Karpas-422 (cell line): Measurements from ENCODE around the gene FRAS1. TPM values are rescaled to one million over a fixed set of nuclear protein-coding genes. Genes with fewer than 3 reads are reported as not detected.
"Not testable (repeated sequence)": the region's sequence is repeated elsewhere in the genome, so short reads cannot be mapped to it uniquely, and the experiment has no call there.

Experiments used
- DNase-seq: peaks from one replicate; pipeline ENCODE4 v3.0.0-alpha.2; 2015
- H2AFZ ChIP-seq: fragments of 200-600 bp; sonication (generic); 2 replicates; pipeline ENCODE4 v1.6.1; 2014; ENCODE audit warnings: antibody characterized with exemption, low read length, mixed read lengths
- H3K27ac ChIP-seq: fragments of 200-600 bp; sonication (generic); 2 replicates; pipeline ENCODE4 v1.5.1; 2014; ENCODE audit warnings: mild to moderate bottlenecking, low read length, moderate library complexity
- H3K27me3 ChIP-seq: fragments of 200-600 bp; sonication (generic); 2 replicates; pipeline ENCODE4 v1.6.1; 2014; ENCODE audit warnings: low read length, mixed read lengths
- H3K36me3 ChIP-seq: fragments of 200-600 bp; sonication (generic); 2 replicates; pipeline ENCODE4 v1.6.1; 2014; ENCODE audit warnings: low read length, mixed read lengths; ENCODE audit not compliant: insufficient read depth
- H3K4me1 ChIP-seq: fragments of 200-600 bp; sonication (generic); 2 replicates; pipeline ENCODE4 v1.6.1; 2014; ENCODE audit warnings: mild to moderate bottlenecking, low read length, mixed read lengths
- H3K4me2 ChIP-seq: fragments of 200-600 bp; sonication (generic); 2 replicates; pipeline ENCODE4 v1.6.1; 2014; ENCODE audit warnings: low read length, low read depth, mild to moderate bottlenecking; ENCODE audit not compliant: poor library complexity, severe bottlenecking
- H3K4me3 ChIP-seq: fragments of 200-600 bp; sonication (generic); 2 replicates; pipeline ENCODE4 v1.5.1; 2014; ENCODE audit warnings: mild to moderate bottlenecking, antibody characterized with exemption, low read length, mixed read lengths
- H3K79me2 ChIP-seq: fragments of 200-600 bp; sonication (generic); 2 replicates; pipeline ENCODE4 v1.6.1; 2014; ENCODE audit warnings: mild to moderate bottlenecking, low read length, mixed read lengths
- H3K9ac ChIP-seq: fragments of 200-600 bp; sonication (generic); 2 replicates; pipeline ENCODE4 v1.6.0; 2014; ENCODE audit warnings: low read length
- H3K9me2 ChIP-seq: fragments of 200-600 bp; sonication (generic), shearing (Covaris generic); replicated peaks from 2 replicates; pipeline ENCODE4 v1.6.0; 2014; ENCODE audit warnings: mild to moderate bottlenecking, low read length, moderate library complexity; ENCODE audit not compliant: insufficient read depth
- H3K9me3 ChIP-seq: fragments of 300-700, 200-600 bp; sonication (generic); 2 replicates; pipeline ENCODE4 v1.6.1; 2014; ENCODE audit warnings: low read length, mixed read lengths
- H4K20me1 ChIP-seq: fragments of 200-600 bp; sonication (generic); 2 replicates; pipeline ENCODE4 v1.6.1; 2014; ENCODE audit warnings: mild to moderate bottlenecking, antibody characterized with exemption, low read length, low read depth; ENCODE audit not compliant: insufficient read depth
- total RNA-seq: library from RNA; depleted of rRNA; stranded (reverse); fragments of >200 nt; shearing (Covaris generic); gene quantifications from 2 replicates; pipeline ENCODE4 v1.2.3, GENCODE V29; 2014; ENCODE audit warnings: low replicate concordance

Gene FRAS1
- total RNA-seq, 1 experiment from 2014 or later = not detected

GRCh38 chr4:78078101-78078500 lies 21.0 kb downstream of the FRAS1 start:
- no peak overlapping the region for H3K27ac ChIP-seq
- no peak for DNase-seq
- no peak overlapping the region for H3K9ac ChIP-seq
- H3K27me3 ChIP-seq = no peaks in the 10 kb centered on the region
- no peak overlapping the region for H3K4me3 ChIP-seq
- no peaks in the 10 kb centered on the region for H3K79me2 ChIP-seq
- no peaks in the 10 kb centered on the region for H4K20me1 ChIP-seq
- H2AFZ ChIP-seq = no peak overlapping the region
- H3K36me3 ChIP-seq = no peaks in the 10 kb centered on the region
- no peaks in the 10 kb centered on the region for H3K9me3 ChIP-seq
- H3K9me2 ChIP-seq = no peaks in the 10 kb centered on the region
- H3K4me1 ChIP-seq = no peaks in the 10 kb centered on the region
- H3K4me2 ChIP-seq = no peak overlapping the region

GRCh38 chr4:78079726-78080430 lies 22.8 kb downstream of the FRAS1 start:
- H2AFZ ChIP-seq = no peak overlapping the region

DNA sequence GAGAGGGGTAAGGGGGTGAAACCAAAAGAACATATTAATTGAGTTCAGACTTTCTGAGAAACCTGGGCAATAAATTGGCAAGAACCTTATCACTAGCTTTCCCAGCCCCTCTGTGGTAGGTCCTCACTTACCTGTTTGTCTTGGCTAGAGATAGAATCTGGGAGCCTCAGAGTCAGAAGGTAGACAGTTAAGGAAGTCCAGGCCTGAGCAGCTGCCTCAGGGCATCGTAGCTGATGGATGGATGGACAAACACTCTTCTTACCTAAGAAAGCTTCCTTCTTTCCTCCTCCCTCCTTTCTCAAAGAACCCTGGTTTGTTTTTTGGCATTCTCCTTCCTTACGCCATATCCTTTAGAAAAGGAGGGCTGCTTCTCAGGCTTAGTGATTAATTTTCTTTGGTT lies 24.4 kb downstream of the FRAS1 start:
- Histone ChIP-seq H3K9ac (no peak overlapping the region), H3K27me3 (no peaks in the 10 kb centered on the region), H4K20me1 (no peaks in the 10 kb centered on the region), H3K4me1 (no peaks in the 10 kb centered on the region), H3K4me3 (no peak overlapping the region), H3K9me2 (no peaks in the 10 kb centered on the region), H2AFZ (no peak overlapping the region), H3K9me3 (no peaks in the 10 kb centered on the region), H3K36me3 (no peaks in the 10 kb centered on the region), H3K79me2 (no peaks in the 10 kb centered on the region), H3K4me2 (no peak overlapping the region), H3K27ac (no peak overlapping the region)
- DNase-seq = no peak

More at GRCh38 chr4:78079726-78080430, 22.8 kb downstream of the FRAS1 start:
- Histone ChIP-seq H3K27me3 (no peaks in the 10 kb centered on the region), H3K36me3 (no peaks in the 10 kb centered on the region), H3K9me3 (no peaks in the 10 kb centered on the region), H3K4me1 (no peaks in the 10 kb centered on the region), H3K27ac (no peak overlapping the region), H4K20me1 (no peaks in the 10 kb centered on the region), H3K79me2 (no peaks in the 10 kb centered on the region), H3K4me3 (no peak overlapping the region), H3K4me2 (no peak overlapping the region), H3K9ac (no peak overlapping the region), H3K9me2 (no peaks in the 10 kb centered on the region)
- DNase-seq = no peak

GRCh38 chr4:78083035-78083434 lies 25.9 kb downstream of the FRAS1 start:
- H3K79me2 ChIP-seq = no peaks in the 10 kb centered on the region
- H3K9ac ChIP-seq = no peak overlapping the region
- no peaks in the 10 kb centered on the region for H3K9me3 ChIP-seq
- no peak overlapping the region for H3K4me2 ChIP-seq
- H3K27me3 ChIP-seq = no peaks in the 10 kb centered on the region
- DNase-seq = no peak
- H4K20me1 ChIP-seq = no peaks in the 10 kb centered on the region
- H2AFZ ChIP-seq = no peak overlapping the region
- H3K27ac ChIP-seq = no peak overlapping the region
- no peaks in the 10 kb centered on the region for H3K9me2 ChIP-seq
- H3K4me3 ChIP-seq = no peak overlapping the region
- no peaks in the 10 kb centered on the region for H3K36me3 ChIP-seq
- no peaks in the 10 kb centered on the region for H3K4me1 ChIP-seq

GRCh38 chr4:78091534-78091933 lies 34.4 kb downstream of the FRAS1 start:
- no peaks in the 10 kb centered on the region for H3K36me3 ChIP-seq

DNA sequence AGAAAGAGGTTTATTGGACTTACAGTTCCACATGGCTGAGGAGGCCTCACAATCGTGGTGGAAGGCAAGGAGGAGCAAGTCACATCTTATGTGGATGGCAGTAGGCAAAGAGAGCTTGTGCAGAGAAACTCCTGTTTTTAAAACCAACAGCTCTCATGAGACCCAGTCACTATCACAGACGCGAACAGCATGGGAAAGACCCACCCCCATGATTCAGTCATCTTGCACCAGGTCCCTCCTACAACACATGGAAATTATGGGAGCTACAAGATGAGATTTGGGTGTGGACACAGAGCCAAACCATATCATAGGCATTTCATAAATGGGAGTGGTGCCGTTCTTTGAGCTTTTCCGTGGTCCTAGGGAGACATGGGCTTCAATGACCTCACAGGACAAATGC lies 35.2 kb downstream of the FRAS1 start:
- H3K9me3 ChIP-seq, H3K27ac ChIP-seq, H3K9ac ChIP-seq, H3K27me3 ChIP-seq, H2AFZ ChIP-seq, H3K79me2 ChIP-seq, H3K4me1 ChIP-seq, DNase-seq, H3K4me3 ChIP-seq, H3K36me3 ChIP-seq, H3K9me2 ChIP-seq, H3K4me2 ChIP-seq, H4K20me1 ChIP-seq: not testable (repeated sequence)

More at GRCh38 chr4:78091534-78091933, 34.4 kb downstream of the FRAS1 start:
- Histone ChIP-seq H3K9ac (no peak overlapping the region), H3K4me2 (no peak overlapping the region), H3K9me2 (no peaks in the 10 kb centered on the region), H3K79me2 (no peaks in the 10 kb centered on the region), H4K20me1 (no peaks in the 10 kb centered on the region), H3K9me3 (no peaks in the 10 kb centered on the region), H2AFZ (no peak overlapping the region), H3K4me1 (no peaks in the 10 kb centered on the region), H3K4me3 (no peak overlapping the region), H3K27ac (no peak overlapping the region), H3K27me3 (no peaks in the 10 kb centered on the region)
- no peak for DNase-seq

DNA sequence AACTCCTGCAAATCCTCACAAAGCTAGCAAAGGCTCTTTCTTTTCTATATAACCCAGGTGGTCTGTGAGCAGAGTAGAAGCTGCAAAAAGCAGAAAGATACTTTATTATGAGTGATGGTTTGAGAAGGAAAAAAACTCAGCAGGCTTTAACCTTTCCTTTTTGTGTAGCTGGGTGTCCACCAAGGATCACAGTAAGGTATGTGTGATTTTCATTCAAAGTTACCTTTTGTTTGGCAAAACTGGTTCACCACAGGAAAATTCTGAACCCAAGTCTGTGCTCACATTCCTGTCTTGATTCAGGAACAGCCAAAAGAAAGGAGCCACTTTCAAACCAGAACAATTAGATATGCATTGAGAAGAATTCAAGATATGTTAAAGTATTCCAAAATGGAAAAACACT lies 35.7 kb downstream of the FRAS1 start:
- no peaks in the 10 kb centered on the region for H3K9me2 ChIP-seq
- no peaks in the 10 kb centered on the region for H3K27me3 ChIP-seq
- no peaks in the 10 kb centered on the region for H3K79me2 ChIP-seq

GRCh38 chr4:78095081-78095480 lies 38.0 kb downstream of the FRAS1 start:
- DNase-seq = no peak
- no peaks in the 10 kb centered on the region for H3K9me3 ChIP-seq
- no peaks in the 10 kb centered on the region for H3K4me1 ChIP-seq
- no peaks in the 10 kb centered on the region for H3K79me2 ChIP-seq
- no peak overlapping the region for H3K4me3 ChIP-seq
- no peaks in the 10 kb centered on the region for H3K36me3 ChIP-seq
- no peak overlapping the region for H2AFZ ChIP-seq
- no peaks in the 10 kb centered on the region for H3K27me3 ChIP-seq
- no peaks in the 10 kb centered on the region for H3K9me2 ChIP-seq
- H4K20me1 ChIP-seq = no peaks in the 10 kb centered on the region
- no peak overlapping the region for H3K27ac ChIP-seq
- no peak overlapping the region for H3K9ac ChIP-seq
- no peak overlapping the region for H3K4me2 ChIP-seq

More for the DNA sequence above, 35.7 kb downstream of the FRAS1 start:
- no peak overlapping the region for H3K9ac ChIP-seq
- H3K9me3 ChIP-seq = no peaks in the 10 kb centered on the region
- no peak overlapping the region for H3K4me2 ChIP-seq
- H3K4me3 ChIP-seq = no peak overlapping the region
- no peaks in the 10 kb centered on the region for H3K4me1 ChIP-seq
- no peaks in the 10 kb centered on the region for H3K36me3 ChIP-seq
- DNase-seq = no peak
- H2AFZ ChIP-seq = no peak overlapping the region
- no peak overlapping the region for H3K27ac ChIP-seq
- no peaks in the 10 kb centered on the region for H4K20me1 ChIP-seq
